ENCODE measurements around the gene PPP1R14D. TPM values are rescaled to one million over a fixed set of nuclear protein-coding genes. Genes with fewer than 3 reads are reported as not detected.

The PPP1R14D gene
- total and polyA plus RNA-seq, 9 donors: 0.95 TPM; not detected in 8

DNA sequence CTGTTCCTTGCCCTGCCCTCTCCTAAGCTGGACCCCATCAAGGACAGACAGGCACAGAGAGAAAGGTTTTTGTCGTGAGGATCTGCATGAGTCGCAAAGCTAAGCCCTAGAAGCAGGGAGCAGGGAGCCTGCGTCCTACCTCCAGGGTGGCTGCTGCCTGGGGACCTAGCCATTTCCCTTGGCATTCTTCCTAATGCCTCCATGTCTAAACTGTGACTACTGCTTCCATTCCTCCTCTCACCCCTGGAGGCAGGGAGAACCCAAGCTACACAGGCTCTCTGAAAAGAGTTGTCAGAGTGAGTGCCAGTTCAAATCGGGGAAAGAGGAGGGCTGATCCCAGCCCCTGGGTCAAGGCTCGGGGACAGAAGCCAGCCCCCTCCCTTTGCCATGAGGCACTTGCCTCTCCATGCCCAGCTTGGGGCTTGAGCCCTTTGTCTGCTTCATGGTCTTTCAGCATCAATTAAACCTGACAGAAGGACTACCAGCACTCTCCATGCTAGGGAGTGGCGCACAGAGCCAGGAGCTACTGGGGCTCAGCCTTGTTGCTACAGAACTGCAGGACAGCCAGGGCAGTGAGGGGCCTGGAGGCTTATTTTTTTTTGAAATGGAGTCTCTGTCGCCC, 62.2 kb downstream of the PPP1R14D start:
- TF ChIP-seq POLR2A (IDR thresholded peaks at IDR 0.05): no peak
- no peak for TF ChIP-seq EP300 (IDR thresholded peaks at IDR 0.05)
- no peak for TF ChIP-seq CTCF (IDR thresholded peaks at IDR 0.05)
- 57 to 67% (median 62%) methylated on average over 7 of the region's 7 CpGs for WGBS, 3 donors
- DNase-seq: no peak
- Histone ChIP-seq H3K4me3 (no peak overlapping the region), H3K27ac (no peak overlapping the region), H3K27me3 (no peaks in the 10 kb centered on the region), H3K36me3 (no peaks in the 10 kb centered on the region), H3K4me1 (ENCODE audit: insufficient read depth) (peaks cover 7% of the 10 kb centered on the region), H3K9me3 (no peaks in the 10 kb centered on the region)
- intact Hi-C loops (cut with DNase I): no loop called here

Small RNA genes lying within 50 kb of the gene (small RNA-seq; reads per million reads assigned to genes)
- gene AC025166.1: not detected

Other genes starting within 250 kb of the PPP1R14D start
- 1 to 10 TPM in 2 of 7 donors, under 1 TPM in 5; 0.13 to 1.4 (median 0.48) TPM for gene KNL1, start 234.5 kb downstream of the PPP1R14D start, total RNA-seq
- gene KNL1, start 234.5 kb downstream of the PPP1R14D start, polyA plus RNA-seq: under 1 TPM; 0.15 to 0.77 TPM
- 1 to 10 TPM in 1 of 7 donors, under 1 TPM in 3, not detected in 3; 0.41 to 2.5 (median 0.52) TPM for gene RAD51, start 133.5 kb downstream of the PPP1R14D start, total RNA-seq
- gene RAD51, start 133.5 kb downstream of the PPP1R14D start, polyA plus RNA-seq: 1 to 10 TPM in 1 of 2 donors, under 1 TPM in 1; 0.85 to 1.8 TPM
- gene RMDN3, start 73.5 kb downstream of the PPP1R14D start, total RNA-seq: 10 to 100 TPM; 19.2 to 35.6 (median 25.4) TPM
- gene RMDN3, start 73.5 kb downstream of the PPP1R14D start, polyA plus RNA-seq: 10 to 100 TPM; 21.6 to 23.5 TPM
- gene GCHFR, start 64.6 kb downstream of the PPP1R14D start, total RNA-seq: 10 to 100 TPM; 16.1 to 40.1 (median 20.8) TPM
- 10 to 100 TPM in 1 of 2 donors, 1 to 10 TPM in 1; 2.8 to 26.1 TPM for gene GCHFR, start 64.6 kb downstream of the PPP1R14D start, polyA plus RNA-seq
- 1 to 10 TPM in 1 of 7 donors, under 1 TPM in 6; 0.41 to 1.2 (median 0.69) TPM for gene C15orf62, start 58.7 kb downstream of the PPP1R14D start, total RNA-seq
- under 1 TPM; 0.33 to 0.52 TPM for gene C15orf62, start 58.7 kb downstream of the PPP1R14D start, polyA plus RNA-seq
- gene ZFYVE19, start 21.6 kb downstream of the PPP1R14D start, total RNA-seq: 10 to 100 TPM; 15.9 to 31.0 (median 17.4) TPM
- 10 to 100 TPM; 14.7 to 19.1 TPM for gene ZFYVE19, start 21.6 kb downstream of the PPP1R14D start, polyA plus RNA-seq
- gene DNAJC17, start 21.2 kb downstream of the PPP1R14D start, total RNA-seq: 10 to 100 TPM; 10.5 to 39.1 (median 31.7) TPM
- gene DNAJC17, start 21.2 kb downstream of the PPP1R14D start, polyA plus RNA-seq: 10 to 100 TPM; 26.9 to 57.9 TPM
- gene SPINT1, start 15.3 kb upstream of the PPP1R14D start, total RNA-seq: 100 to 1,000 TPM in 1 of 7 donors, 10 to 100 TPM in 2, 1 to 10 TPM in 3, under 1 TPM in 1; 0.76 to 131 (median 7.4) TPM
- 1 to 10 TPM; 1.6 to 2.0 TPM for gene SPINT1, start 15.3 kb upstream of the PPP1R14D start, polyA plus RNA-seq
- 1 to 10 TPM in 1 of 7 donors, under 1 TPM in 3, not detected in 3; 0.22 to 3.4 (median 0.33) TPM for gene RHOV, start 45.5 kb upstream of the PPP1R14D start, total RNA-seq
- gene RHOV, start 45.5 kb upstream of the PPP1R14D start, polyA plus RNA-seq: under 1 TPM; 0.07 to 0.13 TPM
- gene VPS18, start 65.7 kb upstream of the PPP1R14D start, total RNA-seq: 10 to 100 TPM; 12.3 to 26.3 (median 21.8) TPM
- gene VPS18, start 65.7 kb upstream of the PPP1R14D start, polyA plus RNA-seq: 1 to 10 TPM; 8.0 to 8.2 TPM
- gene DLL4, start 100.6 kb upstream of the PPP1R14D start, total RNA-seq: 10 to 100 TPM in 1 of 7 donors, 1 to 10 TPM in 6; 2.6 to 10.7 (median 7.9) TPM
- 10 to 100 TPM in 1 of 2 donors, 1 to 10 TPM in 1; 4.1 to 15.7 TPM for gene DLL4, start 100.6 kb upstream of the PPP1R14D start, polyA plus RNA-seq
- gene CHAC1, start 124.8 kb upstream of the PPP1R14D start, total RNA-seq: 100 to 1,000 TPM in 1 of 7 donors, 10 to 100 TPM in 2, 1 to 10 TPM in 2, under 1 TPM in 2; 0.50 to 146 (median 2.6) TPM
- gene CHAC1, start 124.8 kb upstream of the PPP1R14D start, polyA plus RNA-seq: 1 to 10 TPM in 1 of 2 donors, under 1 TPM in 1; 0.18 to 1.0 TPM

Data from ovary (tissue), 9 donors.